Activated naive CD4-positive, alpha-beta T cell treated with anti-CD3 and anti-CD28 coated beads for 36 hours (primary cell): ENCODE measurements around the gene C9orf43. TPM values are rescaled to one million over a fixed set of nuclear protein-coding genes. Genes with fewer than 3 reads are reported as not detected.
"Not testable (repeated sequence)": the region's sequence is repeated elsewhere in the genome, so short reads cannot be mapped to it uniquely, and the experiment has no call there.

Source experiments
- CTCF ChIA-PET: fragments of 350-600 bp; sonication (Branson Sonifier 250); formaldehyde crosslinking; loops from one replicate; lab custom pipeline; 2021; ENCODE audit warnings: antibody characterized with exemption; lab: Charles Lee
- DNase-seq: peaks from one replicate; pipeline ENCODE4 v3.0.0-alpha.2; 2020
- H3K27ac Mint-ChIP-seq: one replicate; pipeline ENCODE4 v1.8.0; 2021; ENCODE audit warnings: mild to moderate bottlenecking, mixed read lengths
- H3K27me3 Mint-ChIP-seq: one replicate; pipeline ENCODE4 v1.8.0; 2021; ENCODE audit warnings: low read depth, mixed read lengths
- H3K36me3 Mint-ChIP-seq: one replicate; pipeline ENCODE4 v1.8.0; 2021; ENCODE audit warnings: low read depth, mixed read lengths
- H3K4me1 Mint-ChIP-seq: one replicate; pipeline ENCODE4 v1.8.0; 2021; ENCODE audit warnings: low read depth, mixed read lengths
- H3K4me3 Mint-ChIP-seq: one replicate; pipeline ENCODE4 v1.8.0; 2021; ENCODE audit warnings: mild to moderate bottlenecking, moderate library complexity, mixed read lengths
- H3K9me3 Mint-ChIP-seq: one replicate; pipeline ENCODE4 v1.8.0; 2021; ENCODE audit warnings: mixed read lengths
- intact Hi-C: fragments of 100-400 bp; cut with micrococcal nuclease; formaldehyde crosslinking; loops from one replicate; pipeline ENCODE4 v1.15.1; 2023
- total RNA-seq, 2 experiments: library from RNA; stranded (reverse); gene quantifications; one replicate each; pipeline ENCODE4 v1.2.3, GENCODE V29; 2021

C9orf43 gene
- total RNA-seq, 2 experiments from 2014 or later, result 0.83 to 0.84 TPM

GRCh38 chr9:113373256-113373655, 37.3 kb upstream of the C9orf43 start:
- CTCF ChIA-PET, result no interaction called here
- H3K27me3 Mint-ChIP-seq, result no peaks in the 10 kb centered on the region
- peaks cover 12% of the 10 kb centered on the region for H3K4me1 Mint-ChIP-seq
- no peak for DNase-seq
- H3K27ac Mint-ChIP-seq, result no peak overlapping the region
- H3K36me3 Mint-ChIP-seq, result peaks cover 13% of the 10 kb centered on the region
- no peak overlapping the region for H3K4me3 Mint-ChIP-seq
- intact Hi-C loops, result no loop called here
- no peaks in the 10 kb centered on the region for H3K9me3 Mint-ChIP-seq

- DNase-seq, result no peak
- Mint-ChIP-seq H3K27me3 (no peaks in the 10 kb centered on the region), H3K27ac (no peak overlapping the region), H3K9me3 (no peaks in the 10 kb centered on the region), H3K4me1 (peaks cover 12% of the 10 kb centered on the region), H3K36me3 (peaks cover 13% of the 10 kb centered on the region), H3K4me3 (no peak overlapping the region)
- CTCF ChIA-PET, result interaction anchor here (1.7 kb wide), 1 partner anchor 23 kb away, joined by 3 read pairs; no protein-coding TSS in a partner anchor
- intact Hi-C loops, result no loop called here
Observed at GRCh38 chr9:113373676-113374392, 36.7 kb upstream of the C9orf43 start.

GRCh38 chr9:113375057-113376023, 35.2 kb upstream of the C9orf43 start:
- Mint-ChIP-seq H3K27ac (peak overlapping the region; percentile 75), H3K27me3 (no peaks in the 10 kb centered on the region), H3K4me3 (peak overlapping the region; percentile 76), H3K4me1 (peaks cover 12% of the 10 kb centered on the region), H3K36me3 (peaks cover 13% of the 10 kb centered on the region), H3K9me3 (no peaks in the 10 kb centered on the region)
- DNase-seq, result peak; percentile 18
- intact Hi-C loops, result loop anchor here (1.0 to 2.0 kb wide), 2 partner anchors 24 to 25 kb away; partner anchors contain the start of gene ALAD
- CTCF ChIA-PET, result interaction anchor here (0.9 to 1.7 kb wide), 4 partner anchors 12 to 283 kb away, joined by 3 to 6 read pairs (median 3); partner anchors contain the start of genes CDC26 and PRPF4

GRCh38 chr9:113376634-113377567, 33.6 kb upstream of the C9orf43 start, which contains the start of gene HDHD3:
HDHD3 (minus strand) TSS chr9:113376986; CDS start chr9:113374354, 2,632 bp downstream.
- H3K27ac Mint-ChIP-seq, result peak within 1 kb of the TSS; percentile 77
- no peaks in the 10 kb centered on the region for H3K27me3 Mint-ChIP-seq
- CTCF ChIA-PET, result interaction anchor here (1.1 to 1.4 kb wide), 3 partner anchors 14 to 102 kb away, joined by 3 read pairs; partner anchors contain the start of genes CDC26 and PRPF4
- DNase-seq, result peak; percentile 82
- peaks cover 17% of the 10 kb centered on the region for H3K4me1 Mint-ChIP-seq
- H3K36me3 Mint-ChIP-seq, result peaks cover 13% of the 10 kb centered on the region
- peak within 1 kb of the TSS; percentile 81 for H3K4me3 Mint-ChIP-seq
- no peaks in the 10 kb centered on the region for H3K9me3 Mint-ChIP-seq
- intact Hi-C loops, result loop anchor here (1.0 to 2.0 kb wide), 7 partner anchors 24 to 156 kb away; partner anchors contain the start of genes ALAD, C9orf43, CDC26 and FKBP15

GRCh38 chr9:113379094-113379828, 31.3 kb upstream of the C9orf43 start:
- peaks cover 17% of the 10 kb centered on the region for H3K4me1 Mint-ChIP-seq
- CTCF ChIA-PET, result interaction anchor here (1.6 kb wide), 1 partner anchor 8 kb away, joined by 7 read pairs; no protein-coding TSS in a partner anchor
- H3K9me3 Mint-ChIP-seq, H3K4me3 Mint-ChIP-seq, intact Hi-C loops, DNase-seq, H3K27ac Mint-ChIP-seq, H3K27me3 Mint-ChIP-seq, H3K36me3 Mint-ChIP-seq: not testable (repeated sequence)

- CTCF ChIA-PET, H3K27ac Mint-ChIP-seq, H3K36me3 Mint-ChIP-seq, H3K27me3 Mint-ChIP-seq, DNase-seq, H3K4me3 Mint-ChIP-seq, H3K9me3 Mint-ChIP-seq, intact Hi-C loops: not testable (repeated sequence)
- peaks cover 15% of the 10 kb centered on the region for H3K4me1 Mint-ChIP-seq
Observed at GRCh38 chr9:113379829-113380210, 30.7 kb upstream of the C9orf43 start.

GRCh38 chr9:113380869-113381378, 29.6 kb upstream of the C9orf43 start:
- DNase-seq, result peak; percentile 21
- no peaks in the 10 kb centered on the region for H3K9me3 Mint-ChIP-seq
- peaks cover 5% of the 10 kb centered on the region for H3K4me1 Mint-ChIP-seq
- intact Hi-C loops, result no loop called here
- CTCF ChIA-PET, result interaction anchor here (1.1 kb wide), 1 partner anchor 12 kb away, joined by 3 read pairs; no protein-coding TSS in a partner anchor
- peaks cover 2% of the 10 kb centered on the region for H3K36me3 Mint-ChIP-seq
- H3K27ac Mint-ChIP-seq, result no peak overlapping the region
- H3K27me3 Mint-ChIP-seq, result no peaks in the 10 kb centered on the region
- H3K4me3 Mint-ChIP-seq, result no peak overlapping the region

GRCh38 chr9:113381441-113381840, 29.1 kb upstream of the C9orf43 start:
- CTCF ChIA-PET, result interaction anchor here (1.1 kb wide), 1 partner anchor 13 kb away, joined by 3 read pairs; no protein-coding TSS in a partner anchor
- H3K4me3 Mint-ChIP-seq, H3K27me3 Mint-ChIP-seq, DNase-seq, intact Hi-C loops, H3K27ac Mint-ChIP-seq, H3K4me1 Mint-ChIP-seq, H3K9me3 Mint-ChIP-seq, H3K36me3 Mint-ChIP-seq: not testable (repeated sequence)

- no peak for DNase-seq
- CTCF ChIA-PET, result interaction anchor here (1.1 to 1.6 kb wide), 2 partner anchors 13 to 108 kb away, joined by 3 read pairs; no protein-coding TSS in a partner anchor
- intact Hi-C loops, result no loop called here
- Mint-ChIP-seq H3K9me3 (no peaks in the 10 kb centered on the region), H3K27ac (no peak overlapping the region), H3K27me3 (no peaks in the 10 kb centered on the region), H3K4me1 (peaks cover 5% of the 10 kb centered on the region), H3K4me3 (no peak overlapping the region), H3K36me3 (peaks cover 4% of the 10 kb centered on the region)
Observed at GRCh38 chr9:113381909-113382411, 28.6 kb upstream of the C9orf43 start.

GRCh38 chr9:113386571-113387393, 23.8 kb upstream of the C9orf43 start:
- Mint-ChIP-seq H3K4me1 (no peaks in the 10 kb centered on the region), H3K9me3 (no peaks in the 10 kb centered on the region), H3K36me3 (peaks cover 7% of the 10 kb centered on the region), H3K4me3 (no peak overlapping the region), H3K27ac (no peak overlapping the region), H3K27me3 (no peaks in the 10 kb centered on the region)
- DNase-seq, result no peak
- CTCF ChIA-PET, result interaction anchor here (0.5 to 1.2 kb wide), 3 partner anchors 9 to 906 kb away, joined by 3 to 7 read pairs (median 3); partner anchors contain the start of gene ALAD
- intact Hi-C loops, result no loop called here
